Fibroblast of mammary gland (primary cell): ENCODE data around the gene PTDSS2.
A peak's percentile ranks its signal among the peaks of the same experiment; 100 is the strongest.

Source experiments
- DNase-seq: peaks from one replicate; pipeline ENCODE4 v3.0.0-alpha.2; 2010; ENCODE audit warnings: low read depth
- H3K4me3 ChIP-seq: 2 replicates; pipeline ENCODE4 v1.5.1; 2011; ENCODE audit warnings: low read depth, mild to moderate bottlenecking, low read length, moderate library complexity; ENCODE audit not compliant: control insufficient read depth
- CTCF ChIP-seq: conservative IDR thresholded peaks from 2 replicates; pipeline ENCODE4 v1.5.1; 2011; ENCODE audit warnings: low read depth, low read length, inconsistent platforms; ENCODE audit not compliant: control insufficient read depth, insufficient read depth

PTDSS2 gene

DNA sequence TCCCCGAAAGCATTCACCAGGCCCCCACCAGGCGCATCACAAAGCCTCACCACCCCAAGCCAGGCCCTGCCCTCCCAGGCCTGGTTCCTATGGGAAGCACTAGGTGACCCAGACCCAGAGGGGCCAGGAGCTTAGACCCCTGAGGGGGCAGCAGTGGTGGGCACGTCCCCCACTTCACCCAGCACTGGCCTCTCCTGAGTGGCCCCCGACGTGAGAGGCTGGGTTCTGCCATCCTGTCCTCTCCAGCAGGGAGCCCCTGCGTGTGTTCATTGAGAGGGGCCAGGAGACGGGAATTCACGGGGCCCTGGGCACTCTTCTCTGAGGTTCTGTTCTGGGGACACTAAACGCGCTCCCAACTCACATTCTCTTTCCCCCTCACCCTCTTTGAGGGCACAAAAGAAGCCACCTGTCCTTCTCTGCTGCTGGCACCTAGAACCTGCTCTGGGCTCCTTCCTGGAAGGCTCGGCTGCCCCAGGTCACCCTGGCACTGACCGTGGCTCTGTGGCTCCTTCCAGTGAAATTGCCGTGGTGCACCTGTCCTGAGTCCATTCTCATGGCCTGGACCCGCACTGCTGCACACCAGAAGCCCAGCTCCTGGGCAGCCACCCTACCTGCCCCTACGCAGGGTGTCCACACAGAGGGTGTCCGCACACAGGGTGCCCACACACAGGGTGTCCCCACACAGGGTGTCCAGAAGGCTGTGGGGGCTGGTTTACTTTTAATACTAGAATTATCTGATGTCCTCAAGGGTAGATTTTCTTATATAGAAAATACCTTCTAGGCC is 12.2 kb downstream of the PTDSS2 start:
- H3K4me3 ChIP-seq: no peak overlapping the region
- DNase-seq: no peak
- no peak for TF ChIP-seq CTCF

- DNase-seq: no peak
- no peak for TF ChIP-seq CTCF
- H3K4me3 ChIP-seq: no peak overlapping the region
Observed at GRCh38 chr11:464316-464715, 14.2 kb downstream of the PTDSS2 start.

- H3K4me3 ChIP-seq: no peak overlapping the region
- no peak for DNase-seq
- TF ChIP-seq CTCF: no peak
Observed at GRCh38 chr11:465896-466530, 15.9 kb downstream of the PTDSS2 start.

DNA sequence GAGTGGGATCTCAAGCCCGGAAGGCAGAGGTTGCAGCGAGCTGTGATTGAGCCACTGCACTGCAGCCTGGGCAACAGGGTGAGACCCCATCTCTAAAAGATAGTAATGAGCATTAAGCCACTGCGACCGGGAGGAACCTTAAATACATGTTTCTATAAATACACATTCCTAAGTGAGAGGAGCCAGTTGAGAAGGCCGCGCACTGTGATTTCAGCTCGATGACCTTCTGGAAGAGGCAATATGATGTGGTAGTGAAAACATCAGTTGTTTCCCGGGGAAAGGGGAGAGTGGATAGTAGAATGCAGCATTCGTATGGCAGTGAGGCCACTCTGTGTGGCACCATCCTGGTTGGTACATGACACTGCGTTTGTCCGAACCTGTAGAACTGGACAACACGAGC is 18.0 kb downstream of the PTDSS2 start:
- H3K4me3 ChIP-seq: no peak overlapping the region
- no peak for DNase-seq
- TF ChIP-seq CTCF: no peak

- no peak overlapping the region for H3K4me3 ChIP-seq
Observed at GRCh38 chr11:468493-468892, 18.4 kb downstream of the PTDSS2 start.

GRCh38 chr11:469026-469683 is 19.1 kb downstream of the PTDSS2 start:
- peak; percentile 29 for DNase-seq
- H3K4me3 ChIP-seq: peak overlapping the region; percentile 35

More at GRCh38 chr11:468493-468892, 18.4 kb downstream of the PTDSS2 start:
- no peak for TF ChIP-seq CTCF
- DNase-seq: no peak
